GM12878 (cell line): Measurements from ENCODE around the gene ZNF416. TPM values are rescaled to one million over a fixed set of nuclear protein-coding genes. Genes with fewer than 3 reads are reported as not detected.

Source experiments
- BACH1 ChIP-seq: fragments of 450-650 bp; IDR thresholded peaks from 2 replicates; pipeline ENCODE4 v1.6.1; 2017; ENCODE audit warnings: mild to moderate bottlenecking, borderline replicate concordance
- BCL11A ChIP-seq: IDR thresholded peaks from 2 replicates; pipeline ENCODE4 v1.6.1; 2011; ENCODE audit warnings: low read depth, low read length
- BHLHE40 ChIP-seq, 2 experiments: fragments of 450-650 bp in 1 of 2; IDR thresholded peaks; 2 replicates each; pipeline ENCODE4 v1.6.1; 2011 to 2017; ENCODE audit warnings: low read depth in 2 of 2, borderline replicate concordance in 1 of 2, improper control_type of control experiment in 1 of 2, low read length in 1 of 2, mild to moderate bottlenecking in 1 of 2
- CBFB ChIP-seq: IDR thresholded peaks from 2 replicates; pipeline ENCODE4 v1.6.1; 2016; ENCODE audit warnings: antibody characterized with exemption, low read depth
- CHD1 ChIP-seq: IDR thresholded peaks from 2 replicates; pipeline ENCODE4 v1.6.1; 2012; ENCODE audit warnings: low read depth, low read length, improper control_type of control experiment
- DPF2 ChIP-seq: fragments of 450-650 bp; IDR thresholded peaks from 2 replicates; pipeline ENCODE4 v1.6.1; 2017; ENCODE audit warnings: mild to moderate bottlenecking
- GABPA ChIP-seq: IDR thresholded peaks from 2 replicates; pipeline ENCODE4 v1.6.1; 2014; ENCODE audit warnings: antibody characterized with exemption, low read depth, mild to moderate bottlenecking, inconsistent platforms
- JUNB ChIP-seq: IDR thresholded peaks from 2 replicates; pipeline ENCODE4 v1.6.1; 2016; ENCODE audit warnings: antibody characterized with exemption, mild to moderate bottlenecking
- MYC ChIP-seq: IDR thresholded peaks from 2 replicates; pipeline ENCODE4 v1.6.1; 2011; ENCODE audit warnings: mild to moderate bottlenecking, low read length, moderate library complexity, inconsistent platforms; ENCODE audit not compliant: insufficient read depth, insufficient replicate concordance, insufficient read length, severe bottlenecking
- NFYB ChIP-seq: IDR thresholded peaks from 2 replicates; pipeline ENCODE4 v1.6.1; 2011; ENCODE audit warnings: low read depth, mild to moderate bottlenecking, low read length, improper control_type of control experiment, moderate library complexity; ENCODE audit not compliant: insufficient read depth
- SP1 ChIP-seq: IDR thresholded peaks from one replicate; pipeline ENCODE4 v1.6.1; 2011; ENCODE audit warnings: low read depth, low read length
- SREBF1 ChIP-seq: IDR thresholded peaks from 2 replicates; pipeline ENCODE4 v1.6.1; 2012; ENCODE audit warnings: mild to moderate bottlenecking, low read length
- SRF ChIP-seq, 2 experiments: IDR thresholded peaks; 2 replicates each; pipeline ENCODE4 v1.6.1; 2011; ENCODE audit warnings: low read depth in 2 of 2, low read length in 2 of 2, mild to moderate bottlenecking in 1 of 2, moderate library complexity in 1 of 2
- ZSCAN29 ChIP-seq: fragments of 450-650 bp; IDR thresholded peaks from 2 replicates; pipeline ENCODE4 v1.6.1; 2017; ENCODE audit warnings: mild to moderate bottlenecking, moderate library complexity
- polyA plus RNA-seq, 11 experiments: library from polyadenylated mRNA; depleted of rRNA in 4 of 11; unstranded in 6 of 11; stranded (reverse) in 5 of 11; fragments of >200 nt; fragmentation: Nextera tagmentation in 4 of 11; fragmentation: Illumina TruSeq in 1 of 11; extraction: Ambion mirVana in 4 of 11; extraction: Trizol in 1 of 11; gene quantifications; 1 replicate in 1 of 11; 2 replicates in 10 of 11; pipeline versions ENCODE4 v1.2.1 to v1.2.3, GENCODE V29; 2011 to 2016; ENCODE audit warnings: inconsistent platforms in 2 of 11, missing spikeins in 2 of 11, low read depth in 1 of 11
- total RNA-seq, 4 experiments: library from RNA; depleted of rRNA in 3 of 4; stranded (reverse); fragments of >200 nt in 3 of 4; fragmentation: Illumina TruSeq in 1 of 4; extraction: Trizol in 1 of 4; gene quantifications; 2 replicates each; pipeline versions ENCODE4 v1.2.1 to v1.2.3, GENCODE V29; 2013 to 2021
- TF ChIP-seq, protein P1 (sequence below): fragments of 150-350 bp; IDR thresholded peaks from 2 replicates; pipeline ENCODE4 v1.6.1; 2014; ENCODE audit warnings: mild to moderate bottlenecking, low read depth, low read length
- TF ChIP-seq, protein P2 (sequence below): IDR thresholded peaks from 2 replicates; pipeline ENCODE4 v1.6.1; 2011; ENCODE audit warnings: mild to moderate bottlenecking, low read depth, low read length, moderate library complexity; ENCODE audit not compliant: insufficient replicate concordance
- TF ChIP-seq, protein P3 (sequence below): IDR thresholded peaks from 2 replicates; pipeline ENCODE4 v1.6.1; 2012; ENCODE audit warnings: improper control_type of control experiment, low read depth, low read length; ENCODE audit not compliant: insufficient replicate concordance
- TF ChIP-seq, protein P4 (sequence below): fragments of 450-650 bp; IDR thresholded peaks from 2 replicates; pipeline ENCODE4 v1.6.1; 2016; ENCODE audit warnings: mild to moderate bottlenecking, moderate library complexity, borderline replicate concordance

ZNF416 gene
- total and polyA plus RNA-seq, 10 of the 15 experiments (the other 5 are each of a cell fraction or from before 2014, with no cell fraction given): 1.2 to 5.4 (median 4.7) TPM

DNA sequence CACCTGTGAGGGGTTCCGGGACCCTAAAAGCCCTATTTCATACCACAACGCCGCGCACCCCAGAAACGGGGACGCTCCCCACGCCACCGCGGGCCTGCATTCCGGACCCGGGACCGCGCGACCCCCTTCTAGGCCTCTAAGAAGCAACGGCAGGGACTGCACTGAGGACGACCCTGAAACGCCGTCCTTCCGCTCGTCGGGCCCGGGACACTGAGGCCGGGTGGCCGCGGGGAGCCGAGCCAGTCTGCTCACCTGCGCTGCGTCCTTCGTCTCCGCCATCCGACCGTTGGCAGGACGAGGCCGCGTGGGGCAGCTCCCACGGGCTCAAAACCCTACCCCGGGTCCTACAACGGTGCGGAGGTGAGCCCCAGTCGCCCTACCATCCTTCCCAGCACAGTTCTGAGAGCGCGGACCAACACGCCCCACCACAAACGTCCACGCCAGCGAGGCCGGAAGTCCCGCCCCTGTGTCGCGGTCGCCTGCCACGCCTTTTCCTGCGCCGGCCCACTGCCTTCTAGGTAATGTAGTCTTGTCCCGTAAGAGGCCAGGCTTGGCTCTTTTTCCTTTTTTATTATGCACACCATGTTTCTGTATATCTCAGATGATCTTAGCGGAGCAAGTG is 19.2 kb downstream of the ZNF416 start, which contains the start of gene ZNF550 (continued):
- TF ChIP-seq, protein P1, sequence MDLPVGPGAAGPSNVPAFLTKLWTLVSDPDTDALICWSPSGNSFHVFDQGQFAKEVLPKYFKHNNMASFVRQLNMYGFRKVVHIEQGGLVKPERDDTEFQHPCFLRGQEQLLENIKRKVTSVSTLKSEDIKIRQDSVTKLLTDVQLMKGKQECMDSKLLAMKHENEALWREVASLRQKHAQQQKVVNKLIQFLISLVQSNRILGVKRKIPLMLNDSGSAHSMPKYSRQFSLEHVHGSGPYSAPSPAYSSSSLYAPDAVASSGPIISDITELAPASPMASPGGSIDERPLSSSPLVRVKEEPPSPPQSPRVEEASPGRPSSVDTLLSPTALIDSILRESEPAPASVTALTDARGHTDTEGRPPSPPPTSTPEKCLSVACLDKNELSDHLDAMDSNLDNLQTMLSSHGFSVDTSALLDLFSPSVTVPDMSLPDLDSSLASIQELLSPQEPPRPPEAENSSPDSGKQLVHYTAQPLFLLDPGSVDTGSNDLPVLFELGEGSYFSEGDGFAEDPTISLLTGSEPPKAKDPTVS: no peak
- TF ChIP-seq ZSCAN29 (no peak), SP1 (peak; percentile 67), BHLHE40 (IDR thresholded peaks at IDR 0.05; ENCODE audit: borderline replicate concordance in 1 of 2, low read depth in 2 of 2, low read length in 1 of 2) (peak in 1 of 2 experiments; percentile 24; a peak in 1 of 4 replicates), BCL11A (no peak), DPF2 (0 out of 2 replicates have a peak, but pooled peaks have one; percentile 15), JUNB (no peak), SREBF1 (0 out of 2 replicates have a peak, but pooled peaks have one; percentile 7), CHD1 (no peak), GABPA (peak; percentile 98), BACH1 (peak; percentile 33; the same call in 1 of the 2 replicates), NFYB (no peak), CBFB (no peak), SRF (IDR thresholded peaks at IDR 0.05; ENCODE audit: low read depth in 2 of 2, low read length in 2 of 2) (0 out of 4 replicates have a peak, but pooled peaks of 1 of the 2 experiments have one; percentile 44), MYC (peak; percentile 35)
- TF ChIP-seq, protein P2, sequence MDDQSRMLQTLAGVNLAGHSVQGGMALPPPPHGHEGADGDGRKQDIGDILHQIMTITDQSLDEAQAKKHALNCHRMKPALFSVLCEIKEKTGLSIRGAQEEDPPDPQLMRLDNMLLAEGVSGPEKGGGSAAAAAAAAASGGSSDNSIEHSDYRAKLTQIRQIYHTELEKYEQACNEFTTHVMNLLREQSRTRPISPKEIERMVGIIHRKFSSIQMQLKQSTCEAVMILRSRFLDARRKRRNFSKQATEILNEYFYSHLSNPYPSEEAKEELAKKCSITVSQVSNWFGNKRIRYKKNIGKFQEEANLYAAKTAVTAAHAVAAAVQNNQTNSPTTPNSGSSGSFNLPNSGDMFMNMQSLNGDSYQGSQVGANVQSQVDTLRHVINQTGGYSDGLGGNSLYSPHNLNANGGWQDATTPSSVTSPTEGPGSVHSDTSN: no peak
- TF ChIP-seq, protein P3, sequence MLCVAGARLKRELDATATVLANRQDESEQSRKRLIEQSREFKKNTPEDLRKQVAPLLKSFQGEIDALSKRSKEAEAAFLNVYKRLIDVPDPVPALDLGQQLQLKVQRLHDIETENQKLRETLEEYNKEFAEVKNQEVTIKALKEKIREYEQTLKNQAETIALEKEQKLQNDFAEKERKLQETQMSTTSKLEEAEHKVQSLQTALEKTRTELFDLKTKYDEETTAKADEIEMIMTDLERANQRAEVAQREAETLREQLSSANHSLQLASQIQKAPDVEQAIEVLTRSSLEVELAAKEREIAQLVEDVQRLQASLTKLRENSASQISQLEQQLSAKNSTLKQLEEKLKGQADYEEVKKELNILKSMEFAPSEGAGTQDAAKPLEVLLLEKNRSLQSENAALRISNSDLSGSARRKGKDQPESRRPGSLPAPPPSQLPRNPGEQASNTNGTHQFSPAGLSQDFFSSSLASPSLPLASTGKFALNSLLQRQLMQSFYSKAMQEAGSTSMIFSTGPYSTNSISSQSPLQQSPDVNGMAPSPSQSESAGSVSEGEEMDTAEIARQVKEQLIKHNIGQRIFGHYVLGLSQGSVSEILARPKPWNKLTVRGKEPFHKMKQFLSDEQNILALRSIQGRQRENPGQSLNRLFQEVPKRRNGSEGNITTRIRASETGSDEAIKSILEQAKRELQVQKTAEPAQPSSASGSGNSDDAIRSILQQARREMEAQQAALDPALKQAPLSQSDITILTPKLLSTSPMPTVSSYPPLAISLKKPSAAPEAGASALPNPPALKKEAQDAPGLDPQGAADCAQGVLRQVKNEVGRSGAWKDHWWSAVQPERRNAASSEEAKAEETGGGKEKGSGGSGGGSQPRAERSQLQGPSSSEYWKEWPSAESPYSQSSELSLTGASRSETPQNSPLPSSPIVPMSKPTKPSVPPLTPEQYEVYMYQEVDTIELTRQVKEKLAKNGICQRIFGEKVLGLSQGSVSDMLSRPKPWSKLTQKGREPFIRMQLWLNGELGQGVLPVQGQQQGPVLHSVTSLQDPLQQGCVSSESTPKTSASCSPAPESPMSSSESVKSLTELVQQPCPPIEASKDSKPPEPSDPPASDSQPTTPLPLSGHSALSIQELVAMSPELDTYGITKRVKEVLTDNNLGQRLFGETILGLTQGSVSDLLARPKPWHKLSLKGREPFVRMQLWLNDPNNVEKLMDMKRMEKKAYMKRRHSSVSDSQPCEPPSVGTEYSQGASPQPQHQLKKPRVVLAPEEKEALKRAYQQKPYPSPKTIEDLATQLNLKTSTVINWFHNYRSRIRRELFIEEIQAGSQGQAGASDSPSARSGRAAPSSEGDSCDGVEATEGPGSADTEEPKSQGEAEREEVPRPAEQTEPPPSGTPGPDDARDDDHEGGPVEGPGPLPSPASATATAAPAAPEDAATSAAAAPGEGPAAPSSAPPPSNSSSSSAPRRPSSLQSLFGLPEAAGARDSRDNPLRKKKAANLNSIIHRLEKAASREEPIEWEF: no peak
- TF ChIP-seq, protein P4, sequence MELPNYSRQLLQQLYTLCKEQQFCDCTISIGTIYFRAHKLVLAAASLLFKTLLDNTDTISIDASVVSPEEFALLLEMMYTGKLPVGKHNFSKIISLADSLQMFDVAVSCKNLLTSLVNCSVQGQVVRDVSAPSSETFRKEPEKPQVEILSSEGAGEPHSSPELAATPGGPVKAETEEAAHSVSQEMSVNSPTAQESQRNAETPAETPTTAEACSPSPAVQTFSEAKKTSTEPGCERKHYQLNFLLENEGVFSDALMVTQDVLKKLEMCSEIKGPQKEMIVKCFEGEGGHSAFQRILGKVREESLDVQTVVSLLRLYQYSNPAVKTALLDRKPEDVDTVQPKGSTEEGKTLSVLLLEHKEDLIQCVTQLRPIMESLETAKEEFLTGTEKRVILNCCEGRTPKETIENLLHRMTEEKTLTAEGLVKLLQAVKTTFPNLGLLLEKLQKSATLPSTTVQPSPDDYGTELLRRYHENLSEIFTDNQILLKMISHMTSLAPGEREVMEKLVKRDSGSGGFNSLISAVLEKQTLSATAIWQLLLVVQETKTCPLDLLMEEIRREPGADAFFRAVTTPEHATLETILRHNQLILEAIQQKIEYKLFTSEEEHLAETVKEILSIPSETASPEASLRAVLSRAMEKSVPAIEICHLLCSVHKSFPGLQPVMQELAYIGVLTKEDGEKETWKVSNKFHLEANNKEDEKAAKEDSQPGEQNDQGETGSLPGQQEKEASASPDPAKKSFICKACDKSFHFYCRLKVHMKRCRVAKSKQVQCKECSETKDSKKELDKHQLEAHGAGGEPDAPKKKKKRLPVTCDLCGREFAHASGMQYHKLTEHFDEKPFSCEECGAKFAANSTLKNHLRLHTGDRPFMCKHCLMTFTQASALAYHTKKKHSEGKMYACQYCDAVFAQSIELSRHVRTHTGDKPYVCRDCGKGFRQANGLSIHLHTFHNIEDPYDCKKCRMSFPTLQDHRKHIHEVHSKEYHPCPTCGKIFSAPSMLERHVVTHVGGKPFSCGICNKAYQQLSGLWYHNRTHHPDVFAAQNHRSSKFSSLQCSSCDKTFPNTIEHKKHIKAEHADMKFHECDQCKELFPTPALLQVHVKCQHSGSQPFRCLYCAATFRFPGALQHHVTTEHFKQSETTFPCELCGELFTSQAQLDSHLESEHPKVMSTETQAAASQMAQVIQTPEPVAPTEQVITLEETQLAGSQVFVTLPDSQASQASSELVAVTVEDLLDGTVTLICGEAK: peak; percentile 94
